AG09309 (cell line): ENCODE measurements around the gene TFIP11.

ENCODE experiments used
- DNase-seq: peaks from one replicate; pipeline ENCODE4 v3.0.0-alpha.2; 2010; ENCODE audit warnings: low read depth
- H3K4me3 ChIP-seq: 2 replicates; pipeline ENCODE4 v1.5.1; 2011; ENCODE audit warnings: mild to moderate bottlenecking, low read depth, low read length, moderate library complexity; ENCODE audit not compliant: control insufficient read depth
- TF ChIP-seq, protein P1 (sequence below): IDR thresholded peaks from 2 replicates; pipeline ENCODE4 v1.5.1; 2011; ENCODE audit warnings: mild to moderate bottlenecking, low read depth, low read length, inconsistent platforms; ENCODE audit not compliant: insufficient read depth, control insufficient read depth; ENCODE audit errors: missing control alignments

The TFIP11 gene

GRCh38 chr22:26448334-26448733, 63.9 kb downstream of the TFIP11 start:
- H3K4me3 ChIP-seq: no peak overlapping the region
- no peak for DNase-seq
- TF ChIP-seq, protein P1, sequence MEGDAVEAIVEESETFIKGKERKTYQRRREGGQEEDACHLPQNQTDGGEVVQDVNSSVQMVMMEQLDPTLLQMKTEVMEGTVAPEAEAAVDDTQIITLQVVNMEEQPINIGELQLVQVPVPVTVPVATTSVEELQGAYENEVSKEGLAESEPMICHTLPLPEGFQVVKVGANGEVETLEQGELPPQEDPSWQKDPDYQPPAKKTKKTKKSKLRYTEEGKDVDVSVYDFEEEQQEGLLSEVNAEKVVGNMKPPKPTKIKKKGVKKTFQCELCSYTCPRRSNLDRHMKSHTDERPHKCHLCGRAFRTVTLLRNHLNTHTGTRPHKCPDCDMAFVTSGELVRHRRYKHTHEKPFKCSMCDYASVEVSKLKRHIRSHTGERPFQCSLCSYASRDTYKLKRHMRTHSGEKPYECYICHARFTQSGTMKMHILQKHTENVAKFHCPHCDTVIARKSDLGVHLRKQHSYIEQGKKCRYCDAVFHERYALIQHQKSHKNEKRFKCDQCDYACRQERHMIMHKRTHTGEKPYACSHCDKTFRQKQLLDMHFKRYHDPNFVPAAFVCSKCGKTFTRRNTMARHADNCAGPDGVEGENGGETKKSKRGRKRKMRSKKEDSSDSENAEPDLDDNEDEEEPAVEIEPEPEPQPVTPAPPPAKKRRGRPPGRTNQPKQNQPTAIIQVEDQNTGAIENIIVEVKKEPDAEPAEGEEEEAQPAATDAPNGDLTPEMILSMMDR: no peak

- no peak for DNase-seq
- TF ChIP-seq, protein P1: no peak
- no peak overlapping the region for H3K4me3 ChIP-seq
Measured at GRCh38 chr22:26447584-26448329, 64.5 kb downstream of the TFIP11 start.

DNA sequence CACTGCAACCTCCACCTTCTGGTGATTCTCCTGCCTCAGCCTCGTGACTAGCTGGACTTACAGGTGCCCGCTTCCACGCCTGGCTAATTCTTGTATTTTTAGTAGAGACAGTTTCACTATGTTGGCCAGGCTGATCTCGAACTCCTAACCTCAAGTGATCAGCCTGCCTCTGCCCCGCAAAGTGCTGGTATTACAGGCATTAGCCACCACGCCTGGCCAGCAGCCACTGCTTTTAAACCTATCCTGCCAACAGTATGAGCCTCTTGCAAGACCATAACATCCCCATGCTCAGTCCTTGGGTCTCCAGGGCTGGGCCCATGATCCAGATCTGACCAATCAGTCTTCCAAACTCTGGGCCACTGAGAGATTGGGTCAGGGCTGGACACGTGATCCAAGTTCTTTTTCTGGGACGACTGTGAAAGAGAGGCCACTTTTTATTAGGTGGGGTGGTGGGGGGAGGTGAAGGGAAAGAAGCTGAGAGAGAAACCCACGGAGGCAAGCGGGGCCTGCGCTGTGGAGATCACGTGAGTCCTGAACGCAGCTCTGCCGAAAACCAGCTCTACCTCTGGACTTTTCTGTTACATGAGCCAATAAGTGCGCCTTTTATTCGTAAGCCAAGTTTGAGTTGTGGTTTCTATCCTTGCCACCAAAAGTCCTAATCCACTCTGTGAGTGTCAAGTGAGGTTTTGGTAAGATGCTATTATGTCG, 65.3 kb downstream of the TFIP11 start:
- no peak overlapping the region for H3K4me3 ChIP-seq
- TF ChIP-seq, protein P1: no peak
- no peak for DNase-seq

- TF ChIP-seq, protein P1: no peak
- DNase-seq: no peak
- H3K4me3 ChIP-seq: no peak overlapping the region
Measured at GRCh38 chr22:26445577-26446275, 66.5 kb downstream of the TFIP11 start.

- no peak overlapping the region for H3K4me3 ChIP-seq
- TF ChIP-seq, protein P1: no peak
- no peak for DNase-seq
Measured at GRCh38 chr22:26444777-26445176, 67.5 kb downstream of the TFIP11 start.

GRCh38 chr22:26443901-26444690, 68.2 kb downstream of the TFIP11 start:
- no peak overlapping the region for H3K4me3 ChIP-seq
- no peak for DNase-seq
- TF ChIP-seq, protein P1: no peak
